Heart left ventricle (tissue), 16 donors: ENCODE measurements around the gene RNF31. TPM values are rescaled to one million over a fixed set of nuclear protein-coding genes. Genes with fewer than 3 reads are reported as not detected.
A peak's percentile ranks its signal among the peaks of the same experiment; 100 is the strongest.

Experiments used
- ATAC-seq, 4 donors: fragments of 200-7000 bp; cut with Tn5 transposase; one replicate each; pipeline ENCODE4 v1.9.1; 2020 to 2022; ENCODE audit warnings: moderate library complexity in 4 of 4, mild to moderate bottlenecking in 3 of 4, moderate number of reproducible peaks in 1 of 4
- DNase-seq, 5 donors: peaks; one replicate each; pipeline ENCODE4 v3.0.0-alpha.2; 2020
- H3K27ac ChIP-seq, 12 donors: fragments of 200-600 bp; sonication (generic) in 4 of 12; one replicate each; pipeline versions ENCODE4 v1.5.0 to v1.8.0; 2016 to 2022; ENCODE audit warnings: mild to moderate bottlenecking in 2 of 12
- H3K27me3 ChIP-seq, 9 donors: fragments of 200-600 bp; sonication (generic) in 2 of 9; one replicate each; pipeline versions ENCODE4 v1.5.1 to v1.8.0; 2016 to 2022; ENCODE audit warnings: mild to moderate bottlenecking in 3 of 9
- H3K36me3 ChIP-seq, 9 donors: fragments of 200-600 bp; sonication (generic) in 2 of 9; one replicate each; pipeline versions ENCODE4 v1.5.0 to v1.8.0; 2018 to 2022; ENCODE audit warnings: mild to moderate bottlenecking in 2 of 9
- H3K4me1 ChIP-seq, 12 donors: fragments of 200-600 bp; sonication (generic) in 4 of 12; one replicate each; pipeline versions ENCODE4 v1.5.0 to v1.8.0; 2016 to 2022; ENCODE audit warnings: mild to moderate bottlenecking in 3 of 12
- H3K4me3 ChIP-seq, 12 donors: fragments of 200-600 bp; sonication (generic) in 4 of 12; one replicate each; pipeline versions ENCODE4 v1.5.0 to v1.8.0; 2017 to 2022; ENCODE audit warnings: mild to moderate bottlenecking in 9 of 12, moderate library complexity in 4 of 12
- H3K9me3 ChIP-seq, 12 donors: fragments of 200-600 bp; sonication (generic) in 4 of 12; one replicate each; pipeline versions ENCODE4 v1.5.0 to v1.8.0; 2016 to 2022; ENCODE audit warnings: mild to moderate bottlenecking in 1 of 12
- CTCF ChIP-seq, 12 donors: fragments of 200-600 bp; sonication (generic) in 4 of 12; IDR thresholded peaks; one replicate each; pipeline versions ENCODE4 v1.5.0 to v1.8.0; 2018 to 2022; ENCODE audit warnings: antibody characterized with exemption in 12 of 12, mild to moderate bottlenecking in 5 of 12
- POLR2A ChIP-seq, 2 donors: fragments of 450-650 bp; IDR thresholded peaks; one replicate each; pipeline ENCODE4 v1.6.1; 2017; ENCODE audit warnings: antibody characterized with exemption in 2 of 2, mild to moderate bottlenecking in 2 of 2, moderate library complexity in 2 of 2
- WGBS, 4 donors: extraction: QIAGEN DNeasy Blood & Tissue Kit in 2 of 4; methylation state at CpG; one replicate each; pipeline versions ENCODE4 v1.1.5 to v1.1.7; 2013 to 2018; 5-methylcytosine and 5-hydroxymethylcytosine counted together
- intact Hi-C, 10 donors: fragments of 100-400 bp; cut with DNase I; formaldehyde crosslinking; loops; one replicate each; pipeline versions ENCODE4 v1.11.1 to v1.14.2; 2022
- polyA plus RNA-seq, 2 donors: library from polyadenylated mRNA; stranded (reverse); fragments of 200-250 nt; gene quantifications; one replicate each; pipeline ENCODE4 v1.2.3, GENCODE V29; 2013
- total RNA-seq, 9 donors: library from RNA; depleted of rRNA in 2 of 9; stranded (reverse); fragments of >200 nt in 2 of 9; fragmentation: NEBNext Ultra II Directional in 3 of 9; extraction: Animal tissue kit (Norgen Biotek cat#: 25700) in 3 of 9; gene quantifications; one replicate each; pipeline versions ENCODE4 v1.1.0 to v1.2.4, GENCODE V29; 2016 to 2023
- donor health status: ischemic (EF 13 %, LVEDD 7.1; RV severe dilation, severe dysfunction).
- donor health status: healthy with polysubstance abuse.
- donor health status: DM: no; HTN: yes; CAD: no.
- donor health status: DM: no; HTN: no; CAD: no.
- donor health status: ischemic (EF 25% LVEDD 6.9; RV normal size, moderate dysfunction).
- donor health status: ischemic (EF 25% LVEDD 5.7; RV mildly dilated, moderate dysfunction).
- donor health status: healthy.
- donor health status: DM: yes; HTN: yes; CAD: no.
- donor health status: ischemic (EF 35%, LVEDD 5.7; RV mildly dilated, moderate dysfunction).
- donor health status: nonischemic (EF 11% LVEDD 7.7; RV severe dilation, severe dysfunction).
- donor health status: DM: yes; HTN: yes; CAD: no.
- donor health status: PGD.
- donor health status: ischemic (EF 29% LVEDD 5.4; RV normal size, mild dysfunction).
- donor health status: nonischemic (EF 23%, LVEDD 6.1; RV moderate dilation, normal function).

RNF31 gene
- total and polyA plus RNA-seq, 11 donors: 31.6 to 54.2 (median 36.6) TPM

- Histone ChIP-seq H3K36me3 (peaks cover 0 to 94% (median 57%) of the 10 kb centered on the region in 9 donors), H3K27me3 (no peaks in the 10 kb centered on the region)
Measured at GRCh38 chr14:24177891-24178290, 30.6 kb downstream of the RNF31 start.

GRCh38 chr14:24178399-24179178 lies 31.3 kb downstream of the RNF31 start:
- Histone ChIP-seq H3K4me3 (no peak overlapping the region), H3K36me3 (peaks cover 0 to 94% (median 63%) of the 10 kb centered on the region in 9 donors), H3K27me3 (no peaks in the 10 kb centered on the region), H3K4me1 (peaks cover 0 to 17% (median 9%) of the 10 kb centered on the region in 12 donors), H3K27ac (peak overlapping the region in 2 of 12 donors; percentile 53 to 86), H3K9me3 (no peaks in the 10 kb centered on the region)
- no peak for TF ChIP-seq CTCF (IDR thresholded peaks at IDR 0.05)
- TF ChIP-seq POLR2A (IDR thresholded peaks at IDR 0.05): no peak
- ATAC-seq: no peak
- WGBS, 4 donors: 87 to 95% (median 92%) methylated on average over 11 to 12 of the region's 12 CpGs
- intact Hi-C loops: no loop called here
- DNase-seq: no peak

More at GRCh38 chr14:24177891-24178290, 30.6 kb downstream of the RNF31 start:
- no peak for DNase-seq
- ATAC-seq: no peak
- H3K4me1 ChIP-seq: peaks cover 0 to 17% (median 9%) of the 10 kb centered on the region in 12 donors
- 90 to 94% (median 92%) methylated on average over 9 to 14 of the region's 14 CpGs for WGBS, 4 donors
- intact Hi-C loops: no loop called here
- no peaks in the 10 kb centered on the region for H3K9me3 ChIP-seq
- H3K27ac ChIP-seq: no peak overlapping the region
- TF ChIP-seq CTCF (IDR thresholded peaks at IDR 0.05) (no peak), POLR2A (IDR thresholded peaks at IDR 0.05) (no peak)
- no peak overlapping the region for H3K4me3 ChIP-seq

GRCh38 chr14:24179294-24179960 lies 32.1 kb downstream of the RNF31 start:
- TF ChIP-seq CTCF (IDR thresholded peaks at IDR 0.05): no peak
- no peak for TF ChIP-seq POLR2A (IDR thresholded peaks at IDR 0.05)
- intact Hi-C loops: no loop called here
- H3K36me3 ChIP-seq: peaks cover 4 to 95% (median 71%) of the 10 kb centered on the region in 9 donors
- peak in 3 of 4 donors; percentile 3 to 17 (median 16) for ATAC-seq
- H3K27me3 ChIP-seq: no peaks in the 10 kb centered on the region
- H3K27ac ChIP-seq: peak overlapping the region; percentile 45 to 86 (median 68)
- no peak overlapping the region for H3K4me3 ChIP-seq
- no peak for DNase-seq
- whole genome bisulfite sequencing, 4 donors: 86 to 92% (median 89%) methylated on average over 8 to 14 of the region's 14 CpGs
- H3K9me3 ChIP-seq: no peaks in the 10 kb centered on the region
- peaks cover 0 to 17% (median 9%) of the 10 kb centered on the region in 12 donors for H3K4me1 ChIP-seq
